ENCODE data around the gene NELL2.

NELL2 gene

GRCh38 chr12:44523828-44524227 lies 352.3 kb downstream of the NELL2 start:
- no peak for DNase-seq

- no peak for DNase-seq
These were observed 354.4 kb downstream of the NELL2 start for GRCh38 chr12:44521702-44522101.

GRCh38 chr12:44519931-44520330 lies 356.2 kb downstream of the NELL2 start:
- no peak for DNase-seq

- DNase-seq: no peak
These were observed 364.8 kb downstream of the NELL2 start for GRCh38 chr12:44511289-44511688.

GRCh38 chr12:44510510-44510909 lies 365.6 kb downstream of the NELL2 start:
- DNase-seq: no peak

GRCh38 chr12:44510076-44510475 lies 366.0 kb downstream of the NELL2 start:
- DNase-seq: no peak

GRCh38 chr12:44509471-44509870 lies 366.6 kb downstream of the NELL2 start:
- no peak for DNase-seq

- DNase-seq: peak; percentile 25
These were observed 368.7 kb downstream of the NELL2 start for GRCh38 chr12:44507461-44507860.

GRCh38 chr12:44504799-44505198 lies 371.3 kb downstream of the NELL2 start:
- DNase-seq: no peak

- DNase-seq: no peak
These were observed 372.8 kb downstream of the NELL2 start for GRCh38 chr12:44503329-44503728.

- DNase-seq: no peak
These were observed 373.4 kb downstream of the NELL2 start for GRCh38 chr12:44502681-44503080.

GRCh38 chr12:44500423-44500822 lies 375.7 kb downstream of the NELL2 start:
- DNase-seq: no peak

GRCh38 chr12:44497044-44497443 lies 379.1 kb downstream of the NELL2 start:
- no peak for DNase-seq

GRCh38 chr12:44490181-44490580 lies 385.9 kb downstream of the NELL2 start:
- DNase-seq: no peak

GRCh38 chr12:44488180-44488579 lies 387.9 kb downstream of the NELL2 start:
- DNase-seq: no peak

GRCh38 chr12:44484862-44485261 lies 391.3 kb downstream of the NELL2 start:
- DNase-seq: no peak

- DNase-seq: no peak
These were observed 398.7 kb downstream of the NELL2 start for GRCh38 chr12:44477331-44477980.

- DNase-seq: no peak
These were observed 399.4 kb downstream of the NELL2 start for GRCh38 chr12:44476683-44477082.

GRCh38 chr12:44465139-44465538 lies 411.0 kb downstream of the NELL2 start:
- no peak for DNase-seq

GRCh38 chr12:44464180-44464579 lies 411.9 kb downstream of the NELL2 start:
- DNase-seq: no peak

- no peak for DNase-seq
These were observed 413.4 kb downstream of the NELL2 start for GRCh38 chr12:44462729-44463128.

GRCh38 chr12:44460261-44460660 lies 415.9 kb downstream of the NELL2 start:
- no peak for DNase-seq

GRCh38 chr12:44459569-44459968 lies 416.5 kb downstream of the NELL2 start:
- no peak for DNase-seq

All from NCI-H1417 treated with DMSO at 0.1 percent for 48 hours (cell line).